ENCODE results near the gene CANT1.

The CANT1 gene

GRCh38 chr17:79002796-79003593, 6.6 kb downstream of the CANT1 start:
- TF ChIP-seq, protein P1, sequence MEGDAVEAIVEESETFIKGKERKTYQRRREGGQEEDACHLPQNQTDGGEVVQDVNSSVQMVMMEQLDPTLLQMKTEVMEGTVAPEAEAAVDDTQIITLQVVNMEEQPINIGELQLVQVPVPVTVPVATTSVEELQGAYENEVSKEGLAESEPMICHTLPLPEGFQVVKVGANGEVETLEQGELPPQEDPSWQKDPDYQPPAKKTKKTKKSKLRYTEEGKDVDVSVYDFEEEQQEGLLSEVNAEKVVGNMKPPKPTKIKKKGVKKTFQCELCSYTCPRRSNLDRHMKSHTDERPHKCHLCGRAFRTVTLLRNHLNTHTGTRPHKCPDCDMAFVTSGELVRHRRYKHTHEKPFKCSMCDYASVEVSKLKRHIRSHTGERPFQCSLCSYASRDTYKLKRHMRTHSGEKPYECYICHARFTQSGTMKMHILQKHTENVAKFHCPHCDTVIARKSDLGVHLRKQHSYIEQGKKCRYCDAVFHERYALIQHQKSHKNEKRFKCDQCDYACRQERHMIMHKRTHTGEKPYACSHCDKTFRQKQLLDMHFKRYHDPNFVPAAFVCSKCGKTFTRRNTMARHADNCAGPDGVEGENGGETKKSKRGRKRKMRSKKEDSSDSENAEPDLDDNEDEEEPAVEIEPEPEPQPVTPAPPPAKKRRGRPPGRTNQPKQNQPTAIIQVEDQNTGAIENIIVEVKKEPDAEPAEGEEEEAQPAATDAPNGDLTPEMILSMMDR (conservative IDR thresholded peaks at IDR 0.05; ENCODE audit: control insufficient read depth, insufficient read depth, low read depth, low read length), result no peak
- H3K4me3 ChIP-seq (ENCODE audit: control insufficient read depth, low read depth, low read length), result no peak overlapping the region
- DNase-seq (ENCODE audit: low read depth), result no peak

DNA sequence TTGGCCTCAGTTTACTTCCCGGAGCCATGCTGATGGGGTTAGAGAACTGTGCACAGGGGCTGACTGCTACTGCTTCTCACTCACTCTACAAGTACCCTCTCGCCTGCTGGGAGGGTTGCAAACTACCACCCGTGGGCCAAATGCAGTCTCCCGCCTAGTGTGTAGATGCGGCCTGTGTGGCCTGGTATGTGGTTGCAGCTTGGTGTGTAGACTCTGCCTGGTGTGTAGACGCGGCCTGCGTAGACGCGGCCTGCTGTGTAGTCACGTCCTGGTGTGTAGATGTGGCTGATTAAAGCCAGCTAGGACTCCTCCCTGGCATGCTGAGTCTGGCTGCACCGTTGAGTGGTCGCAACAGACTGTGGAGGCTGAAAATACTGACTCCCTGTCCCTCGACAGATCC, 7.3 kb downstream of the CANT1 start:
- no peak for DNase-seq (ENCODE audit: low read depth)

GRCh38 chr17:79001190-79002020, 8.2 kb downstream of the CANT1 start:
- TF ChIP-seq, protein P1 (conservative IDR thresholded peaks at IDR 0.05; ENCODE audit: control insufficient read depth, insufficient read depth, low read depth, low read length), result no peak
- no peak for DNase-seq (ENCODE audit: low read depth)
- no peak overlapping the region for H3K4me3 ChIP-seq (ENCODE audit: control insufficient read depth, low read depth, low read length)

More for the DNA sequence above, 7.3 kb downstream of the CANT1 start:
- no peak overlapping the region for H3K4me3 ChIP-seq (ENCODE audit: control insufficient read depth, low read depth, low read length)
- TF ChIP-seq, protein P1 (conservative IDR thresholded peaks at IDR 0.05; ENCODE audit: control insufficient read depth, insufficient read depth, low read depth, low read length), result no peak

DNA sequence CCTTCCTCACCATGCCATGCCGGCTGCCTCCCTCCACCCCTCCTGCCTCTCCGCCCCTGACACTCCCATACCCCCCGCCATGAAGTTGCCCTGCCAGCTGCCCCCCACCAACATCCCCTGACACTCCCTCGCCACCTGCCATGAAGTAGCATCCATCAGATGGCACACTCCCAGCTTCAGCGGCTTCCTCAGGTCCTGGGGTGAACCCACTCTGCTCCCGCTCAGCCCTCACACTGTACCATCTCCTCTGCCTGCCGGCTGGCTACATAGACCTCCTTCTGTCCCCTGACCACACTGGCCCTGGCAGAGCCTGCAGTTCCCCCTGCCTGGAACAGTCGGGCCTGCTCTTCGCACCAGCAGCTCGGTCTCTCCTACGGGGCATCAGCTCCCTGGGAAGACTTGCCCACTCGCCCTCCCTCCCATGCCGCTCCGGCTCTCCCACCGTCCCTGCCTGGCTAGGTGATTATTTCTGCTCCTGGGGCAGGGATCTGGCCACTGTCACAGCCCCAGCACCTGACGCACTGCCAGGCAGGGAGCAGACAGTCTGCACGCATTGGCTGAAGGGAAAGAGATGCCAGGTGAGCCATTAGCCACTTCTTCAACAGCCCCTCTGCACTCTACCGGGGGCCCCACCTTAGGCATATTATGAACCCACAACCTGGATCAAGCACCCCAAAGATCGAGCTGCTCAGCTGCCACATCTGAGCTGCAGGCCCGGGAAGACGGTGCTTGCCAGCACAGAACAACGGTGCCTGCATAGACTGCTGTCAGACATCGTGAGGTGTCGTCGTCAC, 9.0 kb downstream of the CANT1 start:
- no peak overlapping the region for H3K4me3 ChIP-seq (ENCODE audit: control insufficient read depth, low read depth, low read length)
- TF ChIP-seq, protein P1 (conservative IDR thresholded peaks at IDR 0.05; ENCODE audit: control insufficient read depth, insufficient read depth, low read depth, low read length), result no peak
- DNase-seq (ENCODE audit: low read depth), result no peak

GRCh38 chr17:78999947-79000395, 9.6 kb downstream of the CANT1 start:
- no peak for DNase-seq (ENCODE audit: low read depth)
- TF ChIP-seq, protein P1 (conservative IDR thresholded peaks at IDR 0.05; ENCODE audit: control insufficient read depth, insufficient read depth, low read depth, low read length), result no peak
- no peak overlapping the region for H3K4me3 ChIP-seq (ENCODE audit: control insufficient read depth, low read depth, low read length)

DNA sequence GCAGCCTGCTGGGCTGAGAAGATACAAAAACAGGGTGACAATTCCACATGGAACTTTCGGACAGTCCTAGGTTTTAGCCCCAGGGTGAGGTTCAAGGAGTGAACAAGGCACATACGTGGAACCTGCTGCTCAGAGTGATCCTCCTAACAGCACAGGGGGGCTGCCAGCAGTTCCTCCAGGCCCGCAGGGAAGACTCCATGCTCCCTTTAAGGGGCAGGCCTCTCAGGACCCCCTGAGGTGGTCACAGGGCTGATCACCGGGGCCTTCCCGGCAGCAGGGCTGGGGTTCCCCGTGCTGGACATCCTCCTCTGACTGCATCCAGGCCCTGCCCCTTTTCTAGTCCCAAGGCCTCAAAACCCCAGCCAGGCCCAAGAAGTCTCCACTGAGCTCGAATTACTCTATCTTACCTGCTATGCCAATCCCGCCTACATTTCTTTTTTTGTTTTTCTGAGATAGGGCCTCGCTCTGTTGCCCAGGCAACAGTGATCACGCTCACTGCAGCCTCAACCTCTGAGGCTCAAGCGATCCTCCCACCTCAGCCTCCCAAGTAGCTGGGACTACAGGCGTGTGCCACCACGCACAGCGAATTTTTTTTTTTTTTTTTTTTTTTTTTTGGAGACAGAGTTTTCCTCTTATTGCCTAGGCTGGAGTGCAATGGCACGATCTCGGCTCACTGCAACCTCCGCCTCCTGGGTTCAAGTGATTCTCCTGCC, 10.4 kb downstream of the CANT1 start:
- TF ChIP-seq, protein P1 (conservative IDR thresholded peaks at IDR 0.05; ENCODE audit: control insufficient read depth, insufficient read depth, low read depth, low read length), result no peak
- no peak for DNase-seq (ENCODE audit: low read depth)
- no peak overlapping the region for H3K4me3 ChIP-seq (ENCODE audit: control insufficient read depth, low read depth, low read length)
